NCI-H2107 treated with DMSO at 0.1 percent for 48 hours (cell line): ENCODE measurements around the gene SSX7.
"Not testable (repeated sequence)": the region's sequence is repeated elsewhere in the genome, so short reads cannot be mapped to it uniquely, and the experiment has no call there.

Source experiments
- DNase-seq: peaks from one replicate; lab custom pipeline; 2025; ENCODE audit not compliant: unreplicated experiment; lab: John Stamatoyannopoulos, UW

The SSX7 gene, protein sequence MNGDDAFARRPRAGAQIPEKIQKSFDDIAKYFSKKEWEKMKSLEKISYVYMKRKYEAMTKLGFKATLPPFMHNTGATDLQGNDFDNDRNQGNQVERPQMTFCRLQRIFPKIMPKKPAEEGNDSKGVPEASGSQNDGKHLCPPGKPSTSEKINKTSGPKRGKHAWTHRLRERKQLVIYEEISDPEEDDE

DNA sequence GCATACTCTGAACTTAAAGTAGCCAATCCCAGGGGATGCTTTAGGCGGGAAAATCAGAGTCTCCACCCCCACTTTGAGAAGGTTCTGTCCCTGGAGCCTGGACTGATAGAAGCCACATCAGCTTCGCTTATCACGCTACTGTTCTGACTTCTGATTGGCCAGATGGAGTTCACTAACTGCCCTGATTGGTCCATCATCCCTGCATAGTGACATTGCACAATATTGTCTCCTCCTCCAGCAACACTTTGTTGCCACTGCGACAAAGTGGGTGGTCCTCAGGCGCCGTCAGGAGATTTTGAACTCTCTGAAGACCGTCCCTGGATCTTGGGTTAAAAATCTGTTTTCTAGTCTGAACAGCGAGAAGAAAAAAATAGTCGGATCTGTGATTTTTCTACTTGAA lies at the start of gene SSX7:
Gene SSX7 (minus strand): TSS at position 101 of the 400 bp plus-strand sequence. CDS start 1,428 bp downstream, outside the sequence.
- not testable (repeated sequence) for DNase-seq

DNA sequence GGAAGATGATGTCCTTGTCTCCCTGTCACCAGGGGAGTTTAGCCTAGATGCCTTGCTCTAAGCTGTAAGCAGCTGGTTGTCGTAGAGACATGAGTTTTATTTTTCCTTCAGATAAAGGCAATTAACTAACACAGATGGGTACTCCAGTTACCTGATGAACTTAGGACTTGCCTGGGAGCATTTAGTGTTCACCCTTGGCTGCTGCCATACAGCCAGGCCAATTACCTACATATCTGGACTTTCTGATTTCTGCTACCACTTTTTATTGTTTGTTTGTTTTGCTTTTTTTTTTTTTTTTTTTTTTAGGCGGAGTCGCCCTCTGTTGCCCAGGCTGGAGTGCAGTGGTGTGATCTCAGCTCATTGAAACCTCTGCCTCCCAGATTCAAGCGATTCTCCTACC lies 37.3 kb upstream of the SSX7 start:
- not testable (repeated sequence) for DNase-seq

DNA sequence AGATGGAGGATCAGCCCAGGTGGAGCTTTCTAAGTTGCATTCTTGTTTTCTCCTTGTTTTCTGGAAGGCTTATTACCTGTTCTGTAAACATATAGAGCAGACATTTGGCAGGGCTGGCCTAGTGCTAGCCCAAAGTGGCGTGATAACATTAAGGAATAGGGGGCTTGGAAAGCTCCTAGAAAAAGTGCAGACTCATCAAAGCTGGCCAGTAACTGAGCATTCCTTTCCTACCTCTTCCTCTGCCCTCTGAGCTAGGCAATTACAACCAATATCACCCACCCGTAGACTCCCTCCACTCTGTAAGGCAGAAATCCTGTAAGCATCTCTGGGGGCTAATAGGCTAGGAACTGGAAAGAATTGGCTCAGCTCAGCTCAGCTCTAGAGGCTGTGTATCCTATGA lies 7.5 kb upstream of the SSX7 start:
- DNase-seq: not testable (repeated sequence)

DNA sequence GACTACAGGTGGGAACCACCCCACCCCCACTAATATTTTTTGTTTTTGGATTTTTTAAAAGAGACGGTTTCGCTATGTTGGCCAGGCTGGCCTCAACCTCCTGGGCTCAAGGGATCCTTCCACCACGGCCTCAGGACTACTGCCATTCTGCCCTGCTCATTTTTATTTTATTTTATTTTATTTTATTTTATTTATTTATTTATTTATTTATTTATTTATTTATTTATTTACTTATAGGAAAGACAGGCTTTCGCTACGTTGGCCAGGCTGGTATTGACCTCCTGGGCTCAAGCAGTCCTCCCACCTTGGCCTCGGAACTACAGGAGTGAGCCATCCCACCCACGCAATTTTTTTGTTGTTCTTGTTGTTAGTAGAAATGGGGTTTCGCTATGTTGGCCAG lies 775 bp upstream of the SSX7 start:
- not testable (repeated sequence) for DNase-seq

DNA sequence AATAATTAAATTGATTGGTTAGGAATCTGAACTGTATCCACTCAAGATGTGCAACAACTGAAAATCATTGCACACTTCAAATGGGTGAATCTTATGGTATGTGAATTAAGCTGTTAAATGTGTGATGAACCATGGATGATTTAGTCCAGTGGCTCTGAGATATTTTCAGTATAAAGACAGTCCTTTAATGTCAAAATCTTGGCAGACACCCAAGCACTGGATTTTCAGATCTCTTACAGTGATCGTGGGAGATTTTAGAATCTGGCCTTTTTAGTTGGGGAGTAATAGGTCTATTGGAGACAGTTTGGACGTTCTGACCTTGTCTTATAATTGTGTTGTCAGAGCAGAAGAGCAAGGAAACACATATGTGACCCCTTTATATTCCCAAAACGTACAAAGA lies 4.0 kb downstream of the SSX7 start:
- DNase-seq: not testable (repeated sequence)

DNA sequence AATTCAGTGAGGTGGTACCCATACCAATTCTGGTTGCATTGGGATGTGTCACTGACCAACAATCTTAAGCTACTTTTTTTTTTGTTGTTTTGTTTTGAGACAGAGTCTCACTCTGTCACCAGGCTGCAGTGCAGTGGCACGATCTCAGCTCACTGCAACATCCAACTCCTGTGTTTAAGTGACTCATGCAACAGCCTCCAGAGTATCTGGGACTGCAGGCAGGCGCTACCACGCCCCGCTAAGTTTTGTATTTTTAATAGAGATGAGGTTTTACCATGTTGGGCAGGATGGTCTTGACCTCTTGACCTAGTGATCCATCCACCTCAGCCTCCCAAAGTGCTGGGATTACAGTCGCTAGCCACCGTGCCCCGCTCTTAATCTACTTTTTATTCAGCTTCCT lies 5.7 kb downstream of the SSX7 start:
- not testable (repeated sequence) for DNase-seq

DNA sequence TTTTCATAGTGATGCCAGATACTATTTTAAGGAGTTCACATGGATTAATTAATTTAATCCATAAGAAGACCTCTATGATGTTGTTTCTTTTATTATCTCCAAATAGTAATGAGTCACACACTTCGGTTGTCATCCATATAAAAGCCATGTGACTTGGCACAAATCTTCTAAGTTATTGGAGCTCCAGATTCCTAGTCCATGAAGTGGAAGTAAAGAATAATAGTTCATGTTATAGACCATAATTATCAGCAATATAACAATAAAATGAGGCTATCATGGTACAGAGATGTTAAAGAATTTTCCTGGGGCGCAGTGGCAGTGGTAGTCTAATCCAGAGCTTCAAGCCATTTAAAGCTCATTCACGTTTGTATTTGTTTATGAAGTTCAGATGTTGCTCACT lies 26.2 kb downstream of the SSX7 start:
- DNase-seq: not testable (repeated sequence)

DNA sequence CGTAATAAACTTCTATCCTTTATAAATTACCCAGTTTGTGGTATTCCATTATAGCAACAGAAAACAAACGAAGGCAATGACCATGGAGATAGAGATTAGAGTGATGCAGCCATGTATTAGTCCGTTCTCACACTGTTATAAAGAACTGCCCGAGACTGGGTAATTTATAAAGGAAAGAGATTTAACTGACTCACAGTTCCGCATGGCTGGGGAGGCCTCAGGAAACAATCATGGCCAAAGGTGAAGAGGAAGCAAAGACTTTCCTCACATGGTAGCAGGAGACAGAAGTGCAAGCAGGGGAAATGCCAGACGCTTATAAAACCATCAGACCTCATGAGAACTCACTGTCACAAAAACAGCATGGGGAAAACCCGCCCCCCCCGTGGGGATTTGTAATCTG lies 34.0 kb downstream of the SSX7 start:
- not testable (repeated sequence) for DNase-seq

DNA sequence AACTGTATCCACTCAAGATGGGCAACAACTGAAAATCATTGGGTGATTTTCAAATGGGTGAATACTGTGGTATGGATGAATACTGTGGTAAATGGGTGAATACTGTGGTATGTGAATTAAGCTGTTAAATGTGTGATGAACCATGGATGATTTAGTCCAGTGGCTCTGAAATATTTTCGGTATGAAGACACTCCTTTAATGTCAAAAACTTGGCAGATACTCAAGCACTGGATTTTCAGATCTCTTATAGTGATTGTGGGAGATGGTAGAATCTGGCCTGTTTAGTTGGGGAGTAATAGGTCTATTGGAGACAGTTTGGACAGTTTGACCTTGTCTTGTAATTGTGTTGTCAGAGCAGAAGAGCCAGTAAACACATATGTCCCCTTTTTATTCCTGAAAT lies 45.7 kb downstream of the SSX7 start:
- DNase-seq: no peak

DNA sequence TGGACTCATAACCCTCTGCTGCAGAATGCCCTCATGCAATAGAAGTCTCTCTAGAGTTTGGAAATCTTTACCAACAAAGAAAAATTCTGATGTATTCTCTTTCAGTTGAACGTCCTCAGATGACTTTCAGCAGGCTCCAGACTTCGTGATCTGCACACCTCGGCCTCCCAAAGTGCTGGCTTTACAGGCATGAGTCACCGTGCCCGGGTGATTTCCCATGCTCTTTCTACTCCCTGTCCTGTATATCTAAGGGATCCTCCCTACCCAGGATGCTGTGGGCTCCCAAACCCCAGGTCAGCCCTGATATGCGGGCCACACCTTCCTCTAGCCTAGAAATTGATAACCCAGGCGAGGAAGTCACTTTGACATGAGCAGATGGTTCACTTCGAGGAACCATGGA lies 51.5 kb downstream of the SSX7 start:
- DNase-seq: not testable (repeated sequence)

DNA sequence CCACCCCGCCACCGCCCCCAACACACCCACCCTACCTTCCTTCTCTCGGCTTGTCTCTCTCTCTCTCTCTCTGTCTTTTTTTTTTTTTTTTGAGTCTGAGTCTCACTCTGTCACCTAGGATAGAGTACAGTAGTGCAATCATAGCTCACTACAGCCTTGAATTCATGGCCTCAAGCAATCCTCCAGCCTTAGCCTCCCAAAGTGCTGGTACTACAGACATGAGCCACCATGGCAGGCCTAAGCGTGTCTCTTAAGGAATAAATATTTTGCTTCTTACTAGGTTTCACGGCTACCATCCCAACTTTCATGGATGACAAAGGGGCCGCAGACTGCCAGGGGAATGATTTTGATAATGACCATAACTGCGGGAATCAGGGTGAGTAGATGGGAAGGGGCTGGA lies 55.8 kb downstream of the SSX7 start:
- DNase-seq: no peak

DNA sequence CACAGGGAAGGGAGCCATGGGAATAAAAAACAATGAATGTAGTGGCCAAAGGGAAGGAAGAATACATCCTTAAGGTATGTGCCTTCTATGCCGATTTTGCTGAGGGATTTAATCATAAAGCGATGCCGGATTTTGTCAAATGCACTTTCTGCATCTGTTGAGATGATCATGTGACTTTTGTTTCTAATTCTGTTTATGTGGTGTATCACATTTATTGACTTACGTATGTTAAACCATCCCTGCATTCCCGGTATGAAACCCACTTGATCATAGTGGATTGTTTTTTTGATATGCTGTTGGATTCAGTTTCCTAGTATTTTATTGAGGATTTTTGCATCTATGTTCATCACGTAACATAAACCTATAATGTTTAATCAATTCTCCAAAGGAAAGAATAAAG lies 60.0 kb downstream of the SSX7 start:
- no peak for DNase-seq
